Astrocyte (in vitro differentiated cells and primary cell): ENCODE measurements around the gene ACP6. TPM values are rescaled to one million over a fixed set of nuclear protein-coding genes. Genes with fewer than 3 reads are reported as not detected.

Source experiments
- DNase-seq: peaks from one replicate; pipeline ENCODE4 v3.0.0-alpha.2; 2010; ENCODE audit warnings: low read depth
- FAIRE-seq: peaks from 2 replicates; lab custom pipeline; 2011; peaks lifted over from hg19 to GRCh38; lab: Jason Lieb, UNC
- H2AFZ ChIP-seq: 2 replicates; pipeline ENCODE4 v1.6.0; 2012; ENCODE audit warnings: low read depth, low read length, inconsistent platforms
- H3K27ac ChIP-seq: 2 replicates; pipeline ENCODE4 v1.5.1; 2011; ENCODE audit warnings: low read depth, low read length, inconsistent platforms
- H3K27me3 ChIP-seq: 2 replicates; pipeline ENCODE4 v1.6.0; 2011; ENCODE audit warnings: low read length, inconsistent platforms; ENCODE audit not compliant: insufficient read depth
- H3K36me3 ChIP-seq: 2 replicates; pipeline ENCODE4 v1.5.1; 2011; ENCODE audit warnings: low read length, inconsistent platforms; ENCODE audit not compliant: insufficient read depth
- H3K4me1 ChIP-seq: 2 replicates; pipeline ENCODE4 v1.5.1; 2011; ENCODE audit warnings: low read length, inconsistent platforms; ENCODE audit not compliant: insufficient read depth
- H3K4me2 ChIP-seq: 2 replicates; pipeline ENCODE4 v1.6.0; 2012; ENCODE audit warnings: low read length, inconsistent platforms
- H3K4me3 ChIP-seq: 2 replicates; pipeline ENCODE4 v1.5.1; 2011; ENCODE audit warnings: low read depth, mild to moderate bottlenecking, low read length, inconsistent platforms; ENCODE audit not compliant: insufficient read depth
- H3K79me2 ChIP-seq: 2 replicates; pipeline ENCODE4 v1.6.0; 2012; ENCODE audit warnings: mild to moderate bottlenecking, low read length, inconsistent platforms; ENCODE audit not compliant: insufficient read depth
- H3K9ac ChIP-seq: 2 replicates; pipeline ENCODE4 v1.6.0; 2012; ENCODE audit warnings: mild to moderate bottlenecking, low read length, inconsistent platforms
- H3K9me3 ChIP-seq: 2 replicates; pipeline ENCODE4 v1.5.1; 2012; ENCODE audit warnings: low read depth, mild to moderate bottlenecking, low read length, inconsistent platforms; ENCODE audit not compliant: insufficient read depth
- H4K20me1 ChIP-seq: 2 replicates; pipeline ENCODE4 v1.6.0; 2012; ENCODE audit warnings: low read length, inconsistent platforms; ENCODE audit not compliant: insufficient read depth
- H3K27ac Mint-ChIP-seq: one replicate; pipeline ENCODE4 v1.8.0; 2021; ENCODE audit warnings: mild to moderate bottlenecking, mixed read lengths; ENCODE audit not compliant: unreplicated experiment
- H3K27me3 Mint-ChIP-seq: one replicate; pipeline ENCODE4 v1.8.0; 2021; ENCODE audit warnings: low read depth, mixed read lengths; ENCODE audit not compliant: unreplicated experiment
- H3K36me3 Mint-ChIP-seq: one replicate; pipeline ENCODE4 v1.8.0; 2021; ENCODE audit warnings: low read depth, mixed read lengths; ENCODE audit not compliant: unreplicated experiment
- H3K4me1 Mint-ChIP-seq: one replicate; pipeline ENCODE4 v1.8.0; 2021; ENCODE audit warnings: low read depth, mixed read lengths; ENCODE audit not compliant: unreplicated experiment
- H3K4me3 Mint-ChIP-seq: one replicate; pipeline ENCODE4 v1.8.0; 2021; ENCODE audit warnings: mild to moderate bottlenecking, moderate library complexity, mixed read lengths; ENCODE audit not compliant: unreplicated experiment
- H3K9me3 Mint-ChIP-seq: one replicate; pipeline ENCODE4 v1.8.0; 2021; ENCODE audit warnings: mild to moderate bottlenecking, mixed read lengths; ENCODE audit not compliant: unreplicated experiment
- CTCF ChIP-seq: IDR thresholded peaks from 2 replicates; pipeline ENCODE4 v1.5.1; 2011; ENCODE audit warnings: low read depth, mild to moderate bottlenecking, inconsistent platforms, low read length, moderate library complexity; ENCODE audit not compliant: insufficient read depth
- EZH2 ChIP-seq: IDR thresholded peaks from 2 replicates; pipeline ENCODE4 v1.6.1; 2012; ENCODE audit warnings: mild to moderate bottlenecking, low read length, inconsistent platforms; ENCODE audit not compliant: insufficient read depth
- total RNA-seq: library from RNA; stranded (reverse); gene quantifications from 2 replicates; pipeline ENCODE4 v1.2.1, GENCODE V29; 2021

ACP6 gene
- total RNA-seq, 1 donor from 2014 or later, result 17.5 TPM

GRCh38 chr1:147634645-147635044 is 35.7 kb downstream of the ACP6 start:
- no peaks in the 10 kb centered on the region for H3K4me1 Mint-ChIP-seq
- H4K20me1 ChIP-seq, result no peaks in the 10 kb centered on the region
- H3K27me3 Mint-ChIP-seq, result no peaks in the 10 kb centered on the region
- no peak for TF ChIP-seq EZH2
- H3K79me2 ChIP-seq, result no peaks in the 10 kb centered on the region
- no peak overlapping the region for H3K4me3 Mint-ChIP-seq
- no peaks in the 10 kb centered on the region for H3K9me3 ChIP-seq
- H3K9ac ChIP-seq, result no peak overlapping the region
- H3K9me3 Mint-ChIP-seq, result no peaks in the 10 kb centered on the region
- no peak overlapping the region for H3K27ac Mint-ChIP-seq
- H3K4me2 ChIP-seq, result no peak overlapping the region
- no peak overlapping the region for H2AFZ ChIP-seq
- H3K4me3 ChIP-seq, result no peak overlapping the region
- no peak overlapping the region for H3K27ac ChIP-seq
- no peaks in the 10 kb centered on the region for H3K27me3 ChIP-seq
- peaks cover 2% of the 10 kb centered on the region for H3K36me3 Mint-ChIP-seq
- H3K36me3 ChIP-seq, result no peaks in the 10 kb centered on the region
- FAIRE-seq, result no peak
- H3K4me1 ChIP-seq, result no peaks in the 10 kb centered on the region
- no peak for DNase-seq

- Mint-ChIP-seq H3K27ac (no peak overlapping the region), H3K4me3 (no peak overlapping the region), H3K27me3 (no peaks in the 10 kb centered on the region), H3K4me1 (no peaks in the 10 kb centered on the region), H3K36me3 (peaks cover 2% of the 10 kb centered on the region), H3K9me3 (no peaks in the 10 kb centered on the region)
- Histone ChIP-seq H3K27me3 (no peaks in the 10 kb centered on the region), H3K9me3 (no peaks in the 10 kb centered on the region), H3K4me1 (no peaks in the 10 kb centered on the region), H3K27ac (no peak overlapping the region), H3K4me2 (no peak overlapping the region), H3K9ac (no peak overlapping the region), H4K20me1 (no peaks in the 10 kb centered on the region), H3K36me3 (no peaks in the 10 kb centered on the region), H2AFZ (no peak overlapping the region), H3K4me3 (no peak overlapping the region), H3K79me2 (no peaks in the 10 kb centered on the region)
- DNase-seq, result no peak
- FAIRE-seq, result no peak
- no peak for TF ChIP-seq CTCF
These were observed 36.6 kb downstream of the ACP6 start for GRCh38 chr1:147633759-147634158.

- Histone ChIP-seq H3K4me2 (no peak overlapping the region), H2AFZ (no peak overlapping the region), H3K9me3 (no peaks in the 10 kb centered on the region), H3K4me3 (no peak overlapping the region), H3K4me1 (no peaks in the 10 kb centered on the region), H3K27ac (no peak overlapping the region), H3K36me3 (no peaks in the 10 kb centered on the region), H4K20me1 (no peaks in the 10 kb centered on the region), H3K79me2 (no peaks in the 10 kb centered on the region), H3K27me3 (no peaks in the 10 kb centered on the region), H3K9ac (no peak overlapping the region)
- TF ChIP-seq EZH2, result no peak
- TF ChIP-seq CTCF, result no peak
- peaks cover 3% of the 10 kb centered on the region for H3K36me3 Mint-ChIP-seq
- H3K4me1 Mint-ChIP-seq, result no peaks in the 10 kb centered on the region
- no peak for DNase-seq
- H3K27me3 Mint-ChIP-seq, result no peaks in the 10 kb centered on the region
- no peak overlapping the region for H3K27ac Mint-ChIP-seq
- no peak overlapping the region for H3K4me3 Mint-ChIP-seq
- FAIRE-seq, result no peak
- H3K9me3 Mint-ChIP-seq, result no peaks in the 10 kb centered on the region
These were observed 38.5 kb downstream of the ACP6 start for GRCh38 chr1:147631839-147632238.
